Measurements from ENCODE around the gene PPARG.
"Not testable (repeated sequence)": the region's sequence is repeated elsewhere in the genome, so short reads cannot be mapped to it uniquely, and the experiment has no call there.

Gene PPARG

DNA sequence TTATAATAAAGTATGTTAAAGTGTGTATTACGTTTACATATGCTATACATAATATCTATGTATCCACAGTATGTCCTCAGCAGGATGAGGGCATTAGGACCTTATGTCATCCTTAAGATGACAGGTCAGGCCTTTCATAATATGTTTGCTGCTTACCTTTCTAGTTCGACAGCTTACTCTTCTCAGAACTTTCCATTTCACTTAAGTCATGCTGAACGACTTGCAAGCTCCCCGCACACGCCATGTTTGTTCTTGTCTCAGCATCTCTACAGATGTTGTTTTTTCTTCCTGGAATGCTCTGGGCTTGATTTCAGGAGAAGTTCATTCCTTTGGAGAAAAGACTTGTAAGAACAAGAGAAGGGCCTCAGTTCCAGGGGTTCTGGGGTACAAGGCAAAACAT is 36.0 kb upstream of the PPARG start:
- no peak for DNase-seq (ENCODE audit: low read depth)
- no peak for TF ChIP-seq CTCF (IDR thresholded peaks at IDR 0.05; ENCODE audit: low read depth, low read length, missing control alignments)
- H3K4me3 ChIP-seq (ENCODE audit: low read depth, low read length) = no peak overlapping the region
- in situ Hi-C loops (cut with HindIII; ENCODE audit: low sequenced_read_pairs) = no loop called here

GRCh38 chr3:12253516-12254343 is 35.1 kb upstream of the PPARG start:
- in situ Hi-C loops (cut with HindIII; ENCODE audit: low sequenced_read_pairs) = no loop called here

GRCh38 chr3:12255393-12255792 is 33.5 kb upstream of the PPARG start:
- DNase-seq (ENCODE audit: low read depth) = no peak
- H3K4me3 ChIP-seq (ENCODE audit: low read depth, low read length) = no peak overlapping the region
- no peak for TF ChIP-seq CTCF (IDR thresholded peaks at IDR 0.05; ENCODE audit: low read depth, low read length, missing control alignments)
- in situ Hi-C loops (cut with HindIII; ENCODE audit: low sequenced_read_pairs) = no loop called here

More at GRCh38 chr3:12253516-12254343, 35.1 kb upstream of the PPARG start:
- no peak for TF ChIP-seq CTCF (IDR thresholded peaks at IDR 0.05; ENCODE audit: low read depth, low read length, missing control alignments)
- no peak overlapping the region for H3K4me3 ChIP-seq (ENCODE audit: low read depth, low read length)
- DNase-seq (ENCODE audit: low read depth) = no peak

- no peak overlapping the region for H3K4me3 ChIP-seq (ENCODE audit: low read depth, low read length)
- DNase-seq (ENCODE audit: low read depth) = no peak
- in situ Hi-C loops (cut with HindIII; ENCODE audit: low sequenced_read_pairs) = no loop called here
- TF ChIP-seq CTCF (IDR thresholded peaks at IDR 0.05; ENCODE audit: low read depth, low read length, missing control alignments) = no peak
Measured at GRCh38 chr3:12258911-12259310, 30.0 kb upstream of the PPARG start.

- DNase-seq (ENCODE audit: low read depth); in situ Hi-C loops (cut with HindIII; ENCODE audit: low sequenced_read_pairs); H3K4me3 ChIP-seq (ENCODE audit: low read depth, low read length): not testable (repeated sequence)
Measured at GRCh38 chr3:12262173-12262572, 26.7 kb upstream of the PPARG start.

DNA sequence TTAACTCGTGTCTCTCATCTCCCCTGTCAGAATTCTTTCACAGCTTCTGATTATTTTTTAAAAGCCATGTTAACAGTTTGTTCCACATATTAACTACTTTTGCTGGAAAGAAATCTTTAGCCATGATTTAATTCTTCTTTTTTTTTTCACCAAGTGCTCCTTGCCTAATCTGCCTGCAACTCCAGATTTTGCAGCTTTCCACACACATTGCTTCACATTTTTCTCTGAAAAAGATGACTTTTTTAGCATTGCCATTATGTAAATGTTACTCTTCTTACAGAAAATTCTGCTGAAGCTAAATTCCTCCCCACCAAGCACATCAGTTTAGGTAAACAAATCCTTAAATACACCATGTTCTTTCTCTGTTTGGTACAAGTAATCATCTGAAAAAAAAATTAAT is 23.4 kb upstream of the PPARG start:
- in situ Hi-C loops (cut with HindIII; ENCODE audit: low sequenced_read_pairs) = no loop called here
- TF ChIP-seq CTCF (IDR thresholded peaks at IDR 0.05; ENCODE audit: low read depth, low read length, missing control alignments) = no peak
- DNase-seq (ENCODE audit: low read depth) = no peak
- H3K4me3 ChIP-seq (ENCODE audit: low read depth, low read length) = no peak overlapping the region

DNA sequence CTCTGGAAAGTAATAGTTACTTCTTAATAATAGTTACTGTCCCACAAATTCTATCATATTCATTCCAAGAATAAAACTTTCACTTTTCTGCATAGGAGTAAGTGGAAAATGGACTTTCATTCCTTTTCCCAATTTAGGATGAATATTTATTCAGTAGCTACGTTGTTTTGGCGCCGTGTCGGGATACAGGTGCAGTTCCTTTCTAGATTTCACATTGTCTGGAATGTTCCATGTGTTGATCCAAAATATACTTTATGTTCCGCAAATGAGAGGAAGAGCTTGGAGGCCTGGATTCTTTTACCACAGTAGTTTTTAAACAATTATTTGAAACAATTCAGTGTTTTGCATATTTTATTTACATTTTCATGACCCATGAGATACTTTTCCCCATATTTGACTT is 22.8 kb upstream of the PPARG start:
- TF ChIP-seq CTCF (IDR thresholded peaks at IDR 0.05; ENCODE audit: low read depth, low read length, missing control alignments) = no peak
- no peak for DNase-seq (ENCODE audit: low read depth)
- in situ Hi-C loops (cut with HindIII; ENCODE audit: low sequenced_read_pairs) = no loop called here
- no peak overlapping the region for H3K4me3 ChIP-seq (ENCODE audit: low read depth, low read length)

Measured in astrocyte of the cerebellum (primary cell).